HEK293T (cell line): ENCODE data around the gene P3H3.

Experiments used
- CTCF ChIA-PET: fragments of 350-600 bp; formaldehyde crosslinking; extraction: SDS; loops from one replicate; lab custom pipeline; 2021; ENCODE audit warnings: antibody characterized with exemption, inconsistent platforms; lab: Yijun Ruan, JAX
- POLR2A ChIA-PET: fragments of 350-600 bp; formaldehyde crosslinking; extraction: SDS; loops from one replicate; lab custom pipeline; 2020; ENCODE audit warnings: antibody characterized with exemption, inconsistent platforms; lab: Yijun Ruan, JAX
- DNase-seq: peaks from one replicate; pipeline ENCODE4 v3.0.0; 2012; ENCODE audit warnings: mixed read lengths; ENCODE audit errors: extremely low spot score
- ARNT ChIP-seq: fragments of 450-650 bp; IDR thresholded peaks from 2 replicates; pipeline ENCODE4 v1.6.1; 2017; ENCODE audit warnings: mild to moderate bottlenecking
- BHLHE40 ChIP-seq: fragments of 450-650 bp; IDR thresholded peaks from 2 replicates; pipeline ENCODE4 v1.6.1; 2016; ENCODE audit warnings: mild to moderate bottlenecking, moderate library complexity, borderline replicate concordance
- CTBP1 ChIP-seq: fragments of 450-650 bp; IDR thresholded peaks from 2 replicates; pipeline ENCODE4 v1.6.1; 2016; ENCODE audit warnings: borderline replicate concordance
- ELF4 ChIP-seq: fragments of 450-650 bp; IDR thresholded peaks from 2 replicates; pipeline ENCODE4 v1.6.1; 2017; ENCODE audit warnings: antibody characterized with exemption
- FOXA1 ChIP-seq: fragments of 450-650 bp; IDR thresholded peaks from 2 replicates; pipeline ENCODE4 v1.6.1; 2016; ENCODE audit warnings: mild to moderate bottlenecking
- FOXK2 ChIP-seq: fragments of 450-650 bp; IDR thresholded peaks from 2 replicates; pipeline ENCODE4 v1.6.1; 2016; ENCODE audit warnings: mild to moderate bottlenecking
- FOXM1 ChIP-seq: fragments of 450-650 bp; IDR thresholded peaks from 2 replicates; pipeline ENCODE4 v1.6.1; 2017; ENCODE audit warnings: mild to moderate bottlenecking, borderline replicate concordance
- HDGF ChIP-seq: fragments of 450-650 bp; IDR thresholded peaks from 2 replicates; pipeline ENCODE4 v1.6.1; 2017; ENCODE audit warnings: antibody characterized with exemption, borderline replicate concordance
- L3MBTL2 ChIP-seq: fragments of 450-650 bp; conservative IDR thresholded peaks from 2 replicates; pipeline ENCODE4 v1.6.1; 2016; ENCODE audit warnings: mild to moderate bottlenecking
- LEF1 ChIP-seq: fragments of 450-650 bp; IDR thresholded peaks from 2 replicates; pipeline ENCODE4 v1.6.1; 2017; ENCODE audit warnings: mild to moderate bottlenecking, borderline replicate concordance
- NFRKB ChIP-seq: fragments of 450-650 bp; IDR thresholded peaks from 2 replicates; pipeline ENCODE4 v1.6.1; 2016; ENCODE audit warnings: mild to moderate bottlenecking, moderate library complexity
- SP1 ChIP-seq: fragments of 450-650 bp; IDR thresholded peaks from 2 replicates; pipeline ENCODE4 v1.6.1; 2017
- SUZ12 ChIP-seq: fragments of 450-650 bp; IDR thresholded peaks from 2 replicates; pipeline ENCODE4 v1.6.1; 2016; ENCODE audit warnings: mild to moderate bottlenecking
- TARDBP ChIP-seq: fragments of 450-650 bp; IDR thresholded peaks from 2 replicates; pipeline ENCODE4 v1.6.1; 2016
- ZNF384 ChIP-seq: fragments of 450-650 bp; IDR thresholded peaks from 2 replicates; pipeline ENCODE4 v1.6.1; 2016
- TF ChIP-seq, protein P1 (sequence below): fragments of 450-650 bp; IDR thresholded peaks from 2 replicates; pipeline ENCODE4 v1.6.1; 2016

Gene P3H3

DNA sequence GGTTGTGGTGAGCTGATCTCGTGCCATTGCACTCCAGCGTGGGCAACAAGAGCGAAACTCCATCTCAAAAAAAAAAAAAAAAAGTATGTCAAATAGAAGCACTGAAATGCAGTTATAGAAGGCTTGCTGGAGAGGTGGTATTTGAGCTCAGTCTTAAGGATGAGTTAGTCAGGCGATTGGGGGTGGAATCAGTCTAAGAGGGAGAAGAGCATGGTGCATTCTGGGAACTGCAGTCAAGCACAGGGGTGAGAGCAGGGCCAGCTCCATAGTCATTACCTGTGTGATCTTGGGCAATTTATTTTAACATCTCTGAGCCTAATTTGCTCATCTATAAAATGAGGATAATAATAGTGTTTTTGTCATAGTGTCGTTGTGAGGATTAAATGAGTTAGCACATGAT is 6.7 kb downstream of the P3H3 start:
- ChIA-PET POLR2A (interaction anchor here (0.8 to 6.3 kb wide), 8 partner anchors 8 to 111 kb away, joined by 3 to 51 read pairs (median 4); partner anchors contain the start of genes CDCA3, COPS7A, GPR162 and MLF2), CTCF (interaction anchor here (0.5 to 2.9 kb wide), 12 partner anchors 10 to 459 kb away, joined by 3 to 14 read pairs (median 6); partner anchors contain the start of genes CDCA3, GPR162, MLF2 and PTMS)
- TF ChIP-seq ZNF384 (no peak), SP1 (no peak), HDGF (no peak), SUZ12 (no peak), FOXM1 (no peak), LEF1 (no peak), BHLHE40 (no peak), FOXK2 (no peak)
- no peak for DNase-seq

DNA sequence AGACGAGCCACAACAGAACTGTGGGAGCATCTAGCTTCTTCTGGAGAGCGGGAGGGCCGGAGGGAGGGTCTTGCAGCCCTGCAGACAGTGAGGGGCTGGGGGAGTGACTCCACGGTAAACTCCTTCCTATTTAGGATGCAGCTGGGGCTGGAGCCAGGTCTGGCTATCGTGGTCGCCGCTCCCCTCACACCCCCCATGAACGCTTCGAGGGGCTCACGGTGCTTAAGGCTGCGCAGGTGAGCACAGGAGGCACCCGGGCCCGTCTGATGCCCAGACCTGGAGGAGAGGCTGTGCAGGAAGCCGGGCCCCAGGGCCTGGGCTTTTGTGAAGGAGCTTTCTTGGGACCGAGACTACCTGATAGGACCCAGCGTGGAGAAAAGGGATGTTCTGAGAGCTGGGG is 8.6 kb downstream of the P3H3 start:
- DNase-seq, result no peak
- TF ChIP-seq FOXA1, result no peak
- no peak for TF ChIP-seq SP1
- no peak for TF ChIP-seq SUZ12
- no peak for TF ChIP-seq FOXM1
- TF ChIP-seq ZNF384, result no peak
- TF ChIP-seq ELF4, result no peak
- no peak for TF ChIP-seq CTBP1
- TF ChIP-seq NFRKB, result no peak
- TF ChIP-seq L3MBTL2, result no peak
- TF ChIP-seq ARNT, result no peak
- no peak for TF ChIP-seq BHLHE40
- TF ChIP-seq HDGF, result no peak
- TF ChIP-seq, protein P1, sequence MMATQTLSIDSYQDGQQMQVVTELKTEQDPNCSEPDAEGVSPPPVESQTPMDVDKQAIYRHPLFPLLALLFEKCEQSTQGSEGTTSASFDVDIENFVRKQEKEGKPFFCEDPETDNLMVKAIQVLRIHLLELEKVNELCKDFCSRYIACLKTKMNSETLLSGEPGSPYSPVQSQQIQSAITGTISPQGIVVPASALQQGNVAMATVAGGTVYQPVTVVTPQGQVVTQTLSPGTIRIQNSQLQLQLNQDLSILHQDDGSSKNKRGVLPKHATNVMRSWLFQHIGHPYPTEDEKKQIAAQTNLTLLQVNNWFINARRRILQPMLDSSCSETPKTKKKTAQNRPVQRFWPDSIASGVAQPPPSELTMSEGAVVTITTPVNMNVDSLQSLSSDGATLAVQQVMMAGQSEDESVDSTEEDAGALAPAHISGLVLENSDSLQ, result no peak
- TF ChIP-seq LEF1, result no peak
- ChIA-PET CTCF (interaction anchor here (1.3 to 2.9 kb wide), 2 partner anchors 8 to 14 kb away, joined by 5 to 14 read pairs; partner anchors contain the start of genes CDCA3 and USP5), POLR2A (interaction anchor here (0.7 to 6.3 kb wide), 5 partner anchors 12 to 83 kb away, joined by 3 to 51 read pairs (median 5); partner anchors contain the start of genes CDCA3, GPR162, MLF2 and USP5)

DNA sequence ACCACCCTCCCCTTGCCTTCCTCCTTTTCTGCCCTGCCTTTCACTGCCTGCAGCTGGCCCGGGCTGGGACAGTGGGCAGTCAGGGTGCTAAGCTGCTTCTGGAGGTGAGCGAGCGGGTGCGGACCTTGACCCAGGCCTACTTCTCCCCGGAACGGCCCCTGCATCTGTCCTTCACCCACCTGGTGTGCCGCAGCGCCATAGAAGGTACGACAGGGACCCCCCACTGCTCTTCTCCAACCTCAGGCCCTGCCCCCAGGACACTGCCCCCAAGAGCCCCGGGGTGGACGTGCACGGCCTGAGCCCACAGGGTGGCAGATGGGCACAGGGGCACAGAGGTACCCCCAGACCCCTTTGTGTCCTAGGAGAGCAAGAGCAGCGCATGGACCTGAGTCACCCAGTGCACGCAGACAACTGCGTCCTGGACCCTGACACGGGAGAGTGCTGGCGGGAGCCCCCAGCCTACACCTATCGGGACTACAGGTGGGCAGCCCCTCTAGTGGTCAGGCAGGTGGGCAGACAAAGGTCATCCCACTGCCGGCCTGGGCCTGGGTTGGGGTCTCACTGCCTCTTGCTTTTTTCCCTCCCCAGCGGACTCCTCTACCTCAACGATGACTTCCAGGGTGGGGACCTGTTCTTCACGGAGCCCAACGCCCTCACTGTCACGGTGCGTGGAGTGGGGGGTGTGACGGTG is 9.3 kb downstream of the P3H3 start:
- ChIA-PET POLR2A (interaction anchor here (0.8 to 6.3 kb wide), 4 partner anchors 14 to 84 kb away, joined by 3 to 51 read pairs (median 6); partner anchors contain the start of genes CDCA3, GPR162, MLF2 and USP5), CTCF (no interaction called here)
- no peak for TF ChIP-seq TARDBP
- TF ChIP-seq FOXA1, result no peak
- TF ChIP-seq SUZ12, result no peak
- TF ChIP-seq CTBP1, result no peak
- no peak for TF ChIP-seq L3MBTL2
- no peak for TF ChIP-seq ELF4
- TF ChIP-seq FOXM1, result no peak
- no peak for TF ChIP-seq BHLHE40
- no peak for TF ChIP-seq FOXK2
- no peak for TF ChIP-seq SP1
- TF ChIP-seq ARNT, result no peak
- no peak for TF ChIP-seq ZNF384
- TF ChIP-seq HDGF, result no peak
- TF ChIP-seq NFRKB, result no peak
- no peak for TF ChIP-seq LEF1
- no peak for DNase-seq

DNA sequence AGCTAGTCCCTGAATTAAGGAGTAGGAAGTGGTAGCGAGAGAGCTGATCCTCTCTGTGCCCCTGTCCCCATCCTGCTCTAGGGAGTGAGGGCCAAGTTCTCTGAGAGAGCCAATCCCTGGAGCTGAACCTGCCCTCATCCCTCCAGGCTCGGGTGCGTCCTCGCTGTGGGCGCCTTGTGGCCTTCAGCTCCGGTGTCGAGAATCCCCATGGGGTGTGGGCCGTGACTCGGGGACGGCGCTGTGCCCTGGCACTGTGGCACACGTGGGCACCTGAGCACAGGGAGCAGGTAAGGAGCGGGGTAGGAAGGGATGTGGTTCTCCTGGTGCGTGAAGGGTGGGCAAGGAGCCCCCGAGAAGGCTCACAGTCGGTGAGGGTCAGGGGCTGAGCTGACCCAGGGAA is 10.6 kb downstream of the P3H3 start:
- POLR2A ChIA-PET, result interaction anchor here (4.6 to 5.0 kb wide), 2 partner anchors 12 to 13 kb away, joined by 22 to 57 read pairs; partner anchors contain the start of genes CDCA3, P3H3 and USP5
- DNase-seq, result no peak
- CTCF ChIA-PET, result interaction anchor here (0.8 to 1.0 kb wide), 2 partner anchors 72 to 86 kb away, joined by 3 read pairs; partner anchors contain the start of gene MLF2
- TF ChIP-seq FOXM1, result no peak
- TF ChIP-seq FOXK2, result no peak
- no peak for TF ChIP-seq TARDBP
- no peak for TF ChIP-seq ARNT
- no peak for TF ChIP-seq NFRKB
- TF ChIP-seq LEF1, result no peak
- TF ChIP-seq L3MBTL2, result no peak
- TF ChIP-seq, protein P1, result no peak
- no peak for TF ChIP-seq ZNF384
- no peak for TF ChIP-seq CTBP1
- no peak for TF ChIP-seq FOXA1
- no peak for TF ChIP-seq SUZ12
- TF ChIP-seq ELF4, result no peak
- TF ChIP-seq SP1, result no peak
- no peak for TF ChIP-seq HDGF
- TF ChIP-seq BHLHE40, result no peak

DNA sequence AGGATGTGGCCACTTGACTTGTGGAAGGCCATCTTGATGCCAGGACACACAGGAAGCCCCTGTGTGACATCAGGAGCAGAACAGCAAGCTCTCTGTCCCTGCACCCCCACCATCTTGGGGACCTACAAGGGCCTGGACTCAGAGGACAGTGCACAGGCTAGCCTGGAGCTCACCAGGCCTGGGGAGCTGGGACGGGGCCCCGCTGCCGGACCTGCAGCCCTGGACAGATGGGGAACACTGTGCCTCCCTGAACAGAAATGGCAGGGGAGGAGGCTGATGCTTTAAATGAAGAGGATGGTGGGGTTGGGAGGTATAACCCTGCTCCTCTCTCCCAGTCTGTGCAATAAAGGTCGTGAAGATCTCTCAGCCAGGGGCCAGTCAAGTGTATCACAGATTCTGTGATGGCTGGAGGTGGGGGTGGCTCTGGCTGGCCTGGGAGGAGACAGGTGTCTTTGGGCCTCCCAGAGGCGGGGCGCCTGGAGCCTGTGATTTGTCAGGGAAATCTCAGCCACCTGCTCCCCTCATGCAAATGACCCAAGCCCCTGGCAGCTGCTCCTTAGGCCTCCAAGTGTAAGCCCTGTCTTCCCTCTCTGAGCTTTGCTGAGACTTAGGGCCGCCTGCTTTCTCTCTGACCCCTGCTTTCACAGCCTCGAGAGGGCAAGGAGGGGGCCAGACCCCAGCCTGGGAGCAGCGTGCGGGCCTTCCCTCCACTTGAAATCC is 11.4 kb downstream of the P3H3 start:
- ChIA-PET CTCF (interaction anchor here (0.8 to 1.0 kb wide), 2 partner anchors 73 to 86 kb away, joined by 3 read pairs; partner anchors contain the start of gene MLF2), POLR2A (interaction anchor here (0.9 to 5.0 kb wide), 4 partner anchors 12 to 87 kb away, joined by 4 to 57 read pairs (median 13); partner anchors contain the start of genes CDCA3, MLF2, P3H3 and PTMS)
- DNase-seq, result no peak
- TF ChIP-seq ARNT, result no peak
- no peak for TF ChIP-seq SP1

DNA sequence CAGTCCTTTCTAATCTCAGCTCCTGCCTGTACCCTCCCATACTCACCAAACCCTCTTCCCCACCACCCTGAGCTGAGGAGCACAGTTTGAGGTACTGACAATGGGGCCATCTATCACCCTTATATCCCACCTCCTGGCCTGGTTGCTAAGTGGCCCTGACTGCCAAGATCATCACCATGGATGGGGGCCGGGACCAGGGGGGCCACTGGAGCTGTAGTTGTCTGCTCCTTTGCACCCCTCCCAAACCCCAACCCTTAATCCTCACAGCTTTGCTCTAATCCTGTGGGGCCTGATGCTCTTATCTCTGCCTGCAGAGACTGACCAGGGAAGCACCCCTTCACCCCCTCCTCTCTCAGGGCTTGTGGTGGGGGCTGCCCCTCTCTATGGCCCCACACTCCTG is 12.1 kb downstream of the P3H3 start:
- DNase-seq, result no peak
- ChIA-PET CTCF (no interaction called here), POLR2A (interaction anchor here (0.8 to 5.0 kb wide), 5 partner anchors 9 to 87 kb away, joined by 4 to 57 read pairs (median 4); partner anchors contain the start of genes CDCA3, MLF2, P3H3 and PTMS)
- TF ChIP-seq ELF4 (no peak), L3MBTL2 (no peak), SUZ12 (no peak), FOXM1 (no peak), BHLHE40 (no peak), SP1 (no peak), FOXA1 (no peak), HDGF (no peak), LEF1 (no peak), NFRKB (no peak), ARNT (no peak), ZNF384 (no peak), CTBP1 (no peak), TARDBP (no peak), FOXK2 (no peak)
- TF ChIP-seq, protein P1, result no peak
